DMS79 (cell line): ENCODE data around the gene LYSMD4.

Experiments
- DNase-seq: peaks from one replicate; lab custom pipeline; 2025; lab: John Stamatoyannopoulos, UW

LYSMD4 gene

GRCh38 chr15:99731336-99732123, 1.7 kb downstream of the LYSMD4 start:
- no peak for DNase-seq

GRCh38 chr15:99729920-99730319, 3.3 kb downstream of the LYSMD4 start:
- no peak for DNase-seq

- no peak for DNase-seq
Observed at GRCh38 chr15:99729327-99729726, 3.9 kb downstream of the LYSMD4 start.

- DNase-seq: no peak
Observed at GRCh38 chr15:99728916-99729315, 4.3 kb downstream of the LYSMD4 start.

- DNase-seq: no peak
Observed at GRCh38 chr15:99727733-99728132, 5.5 kb downstream of the LYSMD4 start.

GRCh38 chr15:99727330-99727729, 5.9 kb downstream of the LYSMD4 start:
- no peak for DNase-seq

GRCh38 chr15:99726333-99726732, 6.9 kb downstream of the LYSMD4 start:
- DNase-seq: no peak

- DNase-seq: no peak
Observed at GRCh38 chr15:99722406-99722805, 10.8 kb downstream of the LYSMD4 start.

GRCh38 chr15:99721896-99722295, 11.3 kb downstream of the LYSMD4 start:
- DNase-seq: no peak

- no peak for DNase-seq
Observed at GRCh38 chr15:99721104-99721778, 12.0 kb downstream of the LYSMD4 start.

GRCh38 chr15:99720533-99720932, 12.7 kb downstream of the LYSMD4 start:
- no peak for DNase-seq

GRCh38 chr15:99719096-99719541, 14.1 kb downstream of the LYSMD4 start:
- DNase-seq: no peak

GRCh38 chr15:99718421-99718820, 14.8 kb downstream of the LYSMD4 start:
- DNase-seq: no peak

GRCh38 chr15:99717161-99718009, 15.9 kb downstream of the LYSMD4 start:
- DNase-seq: no peak

GRCh38 chr15:99716540-99717095, 16.6 kb downstream of the LYSMD4 start:
- DNase-seq: no peak

GRCh38 chr15:99712415-99712814, 20.8 kb downstream of the LYSMD4 start:
- no peak for DNase-seq

GRCh38 chr15:99711625-99712024, 21.6 kb downstream of the LYSMD4 start:
- DNase-seq: no peak

GRCh38 chr15:99709243-99709986, 23.8 kb downstream of the LYSMD4 start:
- no peak for DNase-seq

GRCh38 chr15:99708563-99708962, 24.7 kb downstream of the LYSMD4 start:
- no peak for DNase-seq

- DNase-seq: no peak
Observed at GRCh38 chr15:99707473-99708270, 25.6 kb downstream of the LYSMD4 start.
